Body of pancreas (tissue), 4 donors: ENCODE measurements around the gene MBD4. TPM values are rescaled to one million over a fixed set of nuclear protein-coding genes. Genes with fewer than 3 reads are reported as not detected.
A peak's percentile ranks its signal among the peaks of the same experiment; 100 is the strongest.
"Not testable (repeated sequence)": the region's sequence is repeated elsewhere in the genome, so short reads cannot be mapped to it uniquely, and the experiment has no call there.

Experiments used
- ATAC-seq: fragments of 150-250 bp; one replicate; pipeline ENCODE4 v1.9.1; 2016
- DNase-seq, 4 donors: peaks; one replicate each; pipeline ENCODE4 v3.0.0-alpha.2; 2019
- H3K27ac ChIP-seq, 4 donors: fragments of 200-600 bp; sonication (generic); 1 replicate in 3 of 4; 2 replicates in 1 of 4; pipeline versions ENCODE4 v1.5.1 to v1.6.1; 2016 to 2019; ENCODE audit warnings: mild to moderate bottlenecking in 1 of 4, mixed read lengths in 1 of 4, moderate library complexity in 1 of 4
- H3K27me3 ChIP-seq, 2 donors: fragments of 200-600 bp; sonication (generic); one replicate each; pipeline ENCODE4 v1.6.0; 2016; ENCODE audit warnings: mild to moderate bottlenecking in 1 of 2
- H3K36me3 ChIP-seq, 2 donors: fragments of 200-600 bp; sonication (generic); replicated peaks in 1 of 2; 2 replicates each; pipeline ENCODE4 v1.5.1; 2016; ENCODE audit warnings: low read depth in 2 of 2; ENCODE audit not compliant: insufficient read depth in 1 of 2
- H3K4me1 ChIP-seq: fragments of 200-600 bp; sonication (generic); one replicate; pipeline ENCODE4 v1.6.0; 2016
- H3K4me3 ChIP-seq, 2 donors: fragments of 200-600 bp; sonication (generic); 1 replicate in 1 of 2; 2 replicates in 1 of 2; pipeline ENCODE4 v1.5.1; 2016 to 2019
- H3K9me3 ChIP-seq, 3 donors: fragments of 200-600 bp; sonication (generic); 1 replicate in 2 of 3; 2 replicates in 1 of 3; pipeline ENCODE4 v1.5.1; 2016
- POLR2A ChIP-seq, 3 donors: fragments of 450-650 bp; IDR thresholded peaks; one replicate each; pipeline ENCODE4 v1.6.1; 2016; ENCODE audit warnings: antibody characterized with exemption in 3 of 3, mild to moderate bottlenecking in 2 of 3
- WGBS, 2 donors: methylation state at CpG; one replicate each; pipeline ENCODE4 v1.1.5; 2017; 5-methylcytosine and 5-hydroxymethylcytosine counted together
- intact Hi-C: fragments of 100-400 bp; cut with DNase I; formaldehyde crosslinking; loops from one replicate; pipeline ENCODE4 v1.15.1; 2023
- total RNA-seq, 2 donors: library from RNA; depleted of rRNA; stranded (reverse); fragments of >200 nt; gene quantifications; one replicate each; pipeline ENCODE4 v1.1.0, GENCODE V29; 2016
- TF ChIP-seq, protein P1 (sequence below), 7 experiments: fragments of 450-650 bp in 4 of 7; fragments of 200-600 bp in 3 of 7; sonication (generic) in 3 of 7; IDR thresholded peaks; one replicate each; pipeline ENCODE4 v1.5.1; 2016 to 2019; ENCODE audit warnings: antibody characterized with exemption in 7 of 7

The MBD4 gene
- total RNA-seq: 10 to 100 TPM; 18.7 to 23.1 TPM

DNA sequence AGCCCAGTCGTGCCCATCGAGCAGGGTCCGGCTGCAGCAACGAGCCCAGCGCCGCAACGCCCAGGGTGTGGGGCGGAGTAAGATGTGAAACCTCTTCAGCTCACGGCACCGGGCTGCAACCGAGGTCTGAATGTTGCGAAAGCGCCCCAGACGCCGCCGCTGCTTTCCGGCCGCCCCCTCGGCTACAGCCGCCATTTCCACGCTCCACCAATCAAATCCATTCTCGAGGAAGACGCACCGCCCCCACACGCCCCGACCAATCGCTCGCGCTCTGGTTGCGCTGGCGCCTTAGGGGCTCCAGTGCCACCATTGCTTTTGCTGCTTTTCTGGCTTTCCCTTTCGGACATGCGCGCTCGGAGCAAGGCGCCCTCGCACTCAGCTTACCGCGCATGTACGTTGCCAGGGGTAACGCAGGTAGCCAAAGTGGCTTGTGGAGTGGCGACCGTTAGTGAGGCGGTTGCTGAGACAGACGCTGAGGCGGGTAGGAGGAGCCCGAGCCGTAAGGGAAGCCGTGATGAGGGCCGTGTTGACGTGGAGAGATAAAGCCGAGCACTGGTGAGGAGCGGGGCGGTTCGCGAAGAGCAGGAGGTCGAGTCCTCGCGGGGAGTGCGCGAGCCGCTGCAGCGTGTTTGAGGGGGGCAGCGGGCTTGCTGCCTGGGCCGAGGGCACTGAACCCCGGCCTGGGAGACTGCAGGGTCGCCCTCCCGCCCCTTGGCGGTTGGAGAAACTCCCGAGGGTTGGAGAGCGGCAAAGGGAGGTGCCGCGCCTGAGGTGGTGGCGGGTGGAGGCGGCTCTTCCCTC is at the start of gene MBD4, which contains the start of gene IFT122:
Gene MBD4, minus strand, starts transcription at position 132 of the 801 bp plus-strand sequence. Its CDS starts 115 bp downstream, at position 17.
Gene IFT122, plus strand, starts transcription at position 408 of the 801 bp plus-strand sequence. Its CDS starts 107 bp downstream, at position 515.
- Histone ChIP-seq H3K9me3 (no peaks in the 10 kb centered on the region), H3K4me3 (peak within 1 kb of the TSS; percentile 61 to 64), H3K36me3 (no peaks in the 10 kb centered on the region), H3K4me1 (peaks cover 76% of the 10 kb centered on the region), H3K27ac (peak within 1 kb of the TSS; percentile 83 to 93 (median 89)), H3K27me3 (no peaks in the 10 kb centered on the region)
- TF ChIP-seq, protein P1, sequence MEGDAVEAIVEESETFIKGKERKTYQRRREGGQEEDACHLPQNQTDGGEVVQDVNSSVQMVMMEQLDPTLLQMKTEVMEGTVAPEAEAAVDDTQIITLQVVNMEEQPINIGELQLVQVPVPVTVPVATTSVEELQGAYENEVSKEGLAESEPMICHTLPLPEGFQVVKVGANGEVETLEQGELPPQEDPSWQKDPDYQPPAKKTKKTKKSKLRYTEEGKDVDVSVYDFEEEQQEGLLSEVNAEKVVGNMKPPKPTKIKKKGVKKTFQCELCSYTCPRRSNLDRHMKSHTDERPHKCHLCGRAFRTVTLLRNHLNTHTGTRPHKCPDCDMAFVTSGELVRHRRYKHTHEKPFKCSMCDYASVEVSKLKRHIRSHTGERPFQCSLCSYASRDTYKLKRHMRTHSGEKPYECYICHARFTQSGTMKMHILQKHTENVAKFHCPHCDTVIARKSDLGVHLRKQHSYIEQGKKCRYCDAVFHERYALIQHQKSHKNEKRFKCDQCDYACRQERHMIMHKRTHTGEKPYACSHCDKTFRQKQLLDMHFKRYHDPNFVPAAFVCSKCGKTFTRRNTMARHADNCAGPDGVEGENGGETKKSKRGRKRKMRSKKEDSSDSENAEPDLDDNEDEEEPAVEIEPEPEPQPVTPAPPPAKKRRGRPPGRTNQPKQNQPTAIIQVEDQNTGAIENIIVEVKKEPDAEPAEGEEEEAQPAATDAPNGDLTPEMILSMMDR (IDR thresholded peaks at IDR 0.05): no peak
- peak; percentile 55 to 94 (median 90) for TF ChIP-seq POLR2A (IDR thresholded peaks at IDR 0.05)
- WGBS, 2 donors: 0% methylated on average over 51 to 75 of the region's 75 CpGs
- DNase-seq (peak; percentile 97 to 99 (median 98)), ATAC-seq (peak; percentile 91)
- intact Hi-C loops: no loop called here

DNA sequence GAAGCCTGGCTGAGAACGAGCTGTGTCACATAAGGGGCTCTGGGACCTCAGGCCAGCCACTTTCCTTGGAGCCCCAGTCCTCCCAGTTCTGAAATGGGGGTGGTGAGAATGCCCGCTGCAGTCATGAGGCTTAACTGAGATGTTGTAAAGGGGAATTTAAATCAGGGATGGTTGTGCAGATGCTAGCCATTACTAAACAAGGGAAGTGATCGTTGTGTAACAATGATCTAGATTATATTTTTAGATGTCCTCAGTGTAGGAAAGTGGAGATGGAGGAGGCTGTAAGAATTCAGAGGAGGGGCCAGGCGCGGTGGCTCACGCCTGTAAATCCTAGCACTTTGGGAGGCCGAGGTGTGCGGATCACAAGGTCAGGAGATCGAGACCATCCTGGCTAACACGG is 49.5 kb upstream of the MBD4 start:
- not testable (repeated sequence) for H3K4me1 ChIP-seq, ATAC-seq, H3K4me3 ChIP-seq, H3K27ac ChIP-seq, H3K36me3 ChIP-seq, H3K9me3 ChIP-seq, H3K27me3 ChIP-seq
- DNase-seq: peak in 1 of 4 donors; percentile 22
- intact Hi-C loops: loop anchor here (5.0 to 10.0 kb wide), 3 partner anchors 126 to 443 kb away; no protein-coding TSS in a partner anchor
- 70 to 91% methylated on average over 10 of the region's 10 CpGs for WGBS, 2 donors

DNA sequence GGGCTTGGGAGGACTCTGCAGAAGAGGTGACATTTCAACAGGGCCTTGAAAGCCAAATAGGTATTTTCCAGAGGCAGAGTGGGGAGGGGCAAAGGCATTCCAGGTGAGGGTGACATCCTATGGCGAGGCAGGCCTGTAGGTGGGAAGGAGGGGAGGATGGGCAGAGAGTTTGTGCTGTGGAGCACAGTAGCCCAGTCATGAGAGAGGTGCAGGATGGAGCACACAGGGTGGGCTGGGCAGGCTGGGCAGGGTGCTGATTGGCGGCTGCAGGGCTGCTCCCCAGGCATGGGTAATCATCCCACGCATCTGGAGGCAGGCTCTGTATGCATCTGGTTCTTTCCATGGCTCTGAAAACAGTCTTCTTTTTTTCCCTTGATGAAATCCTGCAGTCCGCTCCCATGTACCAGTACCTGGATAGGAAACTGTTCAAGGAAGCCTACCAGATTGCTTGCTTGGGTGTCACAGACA is 48.2 kb upstream of the MBD4 start:
- H3K27ac ChIP-seq, H3K4me1 ChIP-seq, H3K27me3 ChIP-seq, H3K36me3 ChIP-seq, ATAC-seq, DNase-seq, H3K4me3 ChIP-seq, H3K9me3 ChIP-seq: not testable (repeated sequence)
- intact Hi-C loops: loop anchor here (5.0 to 10.0 kb wide), 3 partner anchors 127 to 444 kb away; no protein-coding TSS in a partner anchor
- 92 to 94% methylated on average over 4 of the region's 4 CpGs for WGBS, 2 donors

DNA sequence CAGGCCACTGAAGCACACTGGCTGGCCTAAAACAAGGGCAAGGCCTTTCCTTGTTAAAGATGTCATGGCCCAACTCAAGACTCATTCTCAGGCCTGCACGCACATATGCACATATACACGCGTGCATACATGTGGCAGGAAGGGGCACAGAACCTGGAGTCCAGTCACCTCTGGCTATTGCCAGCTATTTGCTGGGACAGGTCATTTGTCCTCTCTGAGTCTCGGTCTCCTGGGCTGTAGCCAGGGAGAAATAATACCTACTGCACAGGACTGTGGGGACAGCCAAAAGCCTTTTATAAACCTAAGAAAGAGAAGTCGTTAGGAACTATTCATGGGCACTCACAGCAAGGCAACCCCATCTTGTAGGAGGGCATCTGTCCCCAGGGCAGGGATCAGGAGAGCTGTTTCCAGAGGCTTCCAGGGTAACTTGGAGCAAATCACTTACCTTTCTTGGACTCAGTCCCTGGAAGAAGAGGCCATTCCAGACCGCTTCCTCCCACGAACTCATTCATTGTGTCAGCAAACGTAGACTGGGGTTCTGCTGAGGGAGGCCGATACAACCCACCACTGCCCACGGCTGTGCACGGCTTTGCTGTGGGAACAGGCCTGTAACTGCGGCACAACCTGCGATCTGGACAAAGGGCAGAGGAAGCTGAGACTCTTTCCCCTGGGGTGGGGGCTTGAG is 47.6 kb upstream of the MBD4 start:
- no peaks in the 10 kb centered on the region for H3K27me3 ChIP-seq
- peaks cover 6% of the 10 kb centered on the region for H3K4me1 ChIP-seq
- intact Hi-C loops: loop anchor here (5.0 to 10.0 kb wide), 3 partner anchors 127 to 445 kb away; no protein-coding TSS in a partner anchor
- no peaks in the 10 kb centered on the region for H3K9me3 ChIP-seq
- H3K36me3 ChIP-seq: peaks cover 0 to 2% of the 10 kb centered on the region in 2 donors
- WGBS, 2 donors: 88 to 96% methylated on average over 12 to 13 of the region's 13 CpGs
- DNase-seq: no peak
- peak overlapping the region in 1 of 4 donors; percentile 64 for H3K27ac ChIP-seq
- ATAC-seq: no peak
- no peak overlapping the region for H3K4me3 ChIP-seq
- no peak for TF ChIP-seq POLR2A (IDR thresholded peaks at IDR 0.05)
- TF ChIP-seq, protein P1 (IDR thresholded peaks at IDR 0.05): no peak

DNA sequence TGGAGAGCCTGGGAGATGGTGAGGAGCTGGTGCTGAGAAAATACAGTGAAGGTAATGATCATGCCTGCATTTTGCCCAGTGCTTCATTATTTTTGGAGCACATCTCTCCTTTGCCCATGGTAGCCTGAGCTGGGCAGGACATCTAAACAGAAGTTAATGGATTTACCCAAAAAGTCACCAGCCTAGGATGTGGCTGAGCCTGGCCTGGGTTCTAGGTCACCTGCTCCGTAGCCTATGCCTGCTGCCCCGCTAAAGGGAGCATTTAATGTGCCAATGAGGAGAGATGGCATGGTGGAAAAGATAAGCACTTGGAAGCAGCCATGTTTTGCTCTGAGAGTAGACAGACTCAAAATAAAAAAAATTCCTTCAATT is 46.9 kb upstream of the MBD4 start:
- Histone ChIP-seq H3K9me3 (no peaks in the 10 kb centered on the region), H3K27me3 (no peaks in the 10 kb centered on the region), H3K4me1 (peaks cover 6% of the 10 kb centered on the region), H3K36me3 (peaks cover 2 to 7% of the 10 kb centered on the region in 2 donors), H3K4me3 (no peak overlapping the region), H3K27ac (peak overlapping the region in 2 of 4 donors; percentile 26 to 64)
- DNase-seq: no peak
- ATAC-seq: no peak
- 92 to 94% methylated on average over 2 of the region's 2 CpGs for WGBS, 2 donors
- TF ChIP-seq, protein P1 (IDR thresholded peaks at IDR 0.05): no peak
- no peak for TF ChIP-seq POLR2A (IDR thresholded peaks at IDR 0.05)
- intact Hi-C loops: loop anchor here (5.0 to 10.0 kb wide), 3 partner anchors 128 to 446 kb away; no protein-coding TSS in a partner anchor
